ENCODE data around the gene CD300LF. TPM values are rescaled to one million over a fixed set of nuclear protein-coding genes. Genes with fewer than 3 reads are reported as not detected.
A peak's percentile ranks its signal among the peaks of the same experiment; 100 is the strongest.

CD300LF gene
- total and polyA plus RNA-seq, 9 of the 15 experiments (the other 6 are each of a cell fraction or from before 2014, with no cell fraction given): not detected

DNA sequence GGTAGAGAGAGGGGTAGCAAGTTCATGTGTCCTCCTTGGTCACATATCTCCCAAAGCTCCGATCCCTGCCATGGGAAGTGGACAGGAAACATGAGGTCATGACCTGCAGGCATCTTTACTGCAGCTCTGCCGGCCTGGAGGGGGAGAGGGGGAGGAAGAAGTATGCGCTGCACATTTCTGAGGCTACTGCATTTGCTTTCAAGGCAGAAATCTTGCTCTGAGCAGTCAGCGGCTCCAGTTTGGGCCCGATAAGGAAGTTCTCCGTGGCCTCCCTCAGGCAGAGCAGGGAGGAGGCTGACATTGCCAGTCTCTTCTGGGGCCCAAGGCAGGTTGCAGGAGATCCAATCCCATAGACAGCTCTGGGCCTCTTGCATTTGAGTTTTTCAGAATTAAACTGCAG, 34.2 kb upstream of the CD300LF start (continued):
- TF ChIP-seq, protein P1, sequence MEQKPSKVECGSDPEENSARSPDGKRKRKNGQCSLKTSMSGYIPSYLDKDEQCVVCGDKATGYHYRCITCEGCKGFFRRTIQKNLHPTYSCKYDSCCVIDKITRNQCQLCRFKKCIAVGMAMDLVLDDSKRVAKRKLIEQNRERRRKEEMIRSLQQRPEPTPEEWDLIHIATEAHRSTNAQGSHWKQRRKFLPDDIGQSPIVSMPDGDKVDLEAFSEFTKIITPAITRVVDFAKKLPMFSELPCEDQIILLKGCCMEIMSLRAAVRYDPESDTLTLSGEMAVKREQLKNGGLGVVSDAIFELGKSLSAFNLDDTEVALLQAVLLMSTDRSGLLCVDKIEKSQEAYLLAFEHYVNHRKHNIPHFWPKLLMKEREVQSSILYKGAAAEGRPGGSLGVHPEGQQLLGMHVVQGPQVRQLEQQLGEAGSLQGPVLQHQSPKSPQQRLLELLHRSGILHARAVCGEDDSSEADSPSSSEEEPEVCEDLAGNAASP (IDR thresholded peaks at IDR 0.05): no peak
- TF ChIP-seq, protein P2, sequence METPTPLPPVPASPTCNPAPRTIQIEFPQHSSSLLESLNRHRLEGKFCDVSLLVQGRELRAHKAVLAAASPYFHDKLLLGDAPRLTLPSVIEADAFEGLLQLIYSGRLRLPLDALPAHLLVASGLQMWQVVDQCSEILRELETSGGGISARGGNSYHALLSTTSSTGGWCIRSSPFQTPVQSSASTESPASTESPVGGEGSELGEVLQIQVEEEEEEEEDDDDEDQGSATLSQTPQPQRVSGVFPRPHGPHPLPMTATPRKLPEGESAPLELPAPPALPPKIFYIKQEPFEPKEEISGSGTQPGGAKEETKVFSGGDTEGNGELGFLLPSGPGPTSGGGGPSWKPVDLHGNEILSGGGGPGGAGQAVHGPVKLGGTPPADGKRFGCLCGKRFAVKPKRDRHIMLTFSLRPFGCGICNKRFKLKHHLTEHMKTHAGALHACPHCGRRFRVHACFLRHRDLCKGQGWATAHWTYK (CRISPR knock-in tag; IDR thresholded peaks at IDR 0.05): peak; percentile 77; the same call in 1 of the 2 replicates
- TF ChIP-seq PHF21A (IDR thresholded peaks at IDR 0.05; ENCODE audit: borderline replicate concordance, low read depth) (peak; percentile 11; the same call in 1 of the 2 replicates), TCF3 (CRISPR knock-in tag; IDR thresholded peaks at IDR 0.05) (peak; percentile 43), ZBTB2 (IDR thresholded peaks at IDR 0.05) (peak; percentile 70; the same call in 1 of the 2 replicates), SRF (CRISPR knock-in tag; IDR thresholded peaks at IDR 0.05) (peak in 1 of 2 experiments; percentile 75; a peak in 1 of 4 replicates), HNRNPLL (IDR thresholded peaks at IDR 0.05; ENCODE audit: low read depth, low read length, poor library complexity, severe bottlenecking) (peak; percentile 32), TFAP4 (CRISPR knock-in tag; IDR thresholded peaks at IDR 0.05; ENCODE audit: borderline replicate concordance) (peak; percentile 14; the same call in 1 of the 2 replicates), ZNF263 (CRISPR knock-in tag; IDR thresholded peaks at IDR 0.05; ENCODE audit: borderline replicate concordance) (peak; percentile 55; the same call in 1 of the 2 replicates), U2AF2 (optimal IDR thresholded peaks at IDR 0.05; ENCODE audit: low read depth, low read length) (no peak), CBFA2T3 (IDR thresholded peaks at IDR 0.05) (peak; percentile 71), NCOA4 (IDR thresholded peaks at IDR 0.05; ENCODE audit: partially characterized antibody) (no peak), ZNF766 (CRISPR knock-in tag; conservative IDR thresholded peaks at IDR 0.05) (0 out of 2 replicates have a peak, but pooled peaks have one; percentile 41), FOXJ3 (CRISPR knock-in tag; IDR thresholded peaks at IDR 0.05) (no peak), SOX6 (IDR thresholded peaks at IDR 0.05) (peak; percentile 44; the same call in 1 of the 2 replicates)
- TF ChIP-seq, protein P3, sequence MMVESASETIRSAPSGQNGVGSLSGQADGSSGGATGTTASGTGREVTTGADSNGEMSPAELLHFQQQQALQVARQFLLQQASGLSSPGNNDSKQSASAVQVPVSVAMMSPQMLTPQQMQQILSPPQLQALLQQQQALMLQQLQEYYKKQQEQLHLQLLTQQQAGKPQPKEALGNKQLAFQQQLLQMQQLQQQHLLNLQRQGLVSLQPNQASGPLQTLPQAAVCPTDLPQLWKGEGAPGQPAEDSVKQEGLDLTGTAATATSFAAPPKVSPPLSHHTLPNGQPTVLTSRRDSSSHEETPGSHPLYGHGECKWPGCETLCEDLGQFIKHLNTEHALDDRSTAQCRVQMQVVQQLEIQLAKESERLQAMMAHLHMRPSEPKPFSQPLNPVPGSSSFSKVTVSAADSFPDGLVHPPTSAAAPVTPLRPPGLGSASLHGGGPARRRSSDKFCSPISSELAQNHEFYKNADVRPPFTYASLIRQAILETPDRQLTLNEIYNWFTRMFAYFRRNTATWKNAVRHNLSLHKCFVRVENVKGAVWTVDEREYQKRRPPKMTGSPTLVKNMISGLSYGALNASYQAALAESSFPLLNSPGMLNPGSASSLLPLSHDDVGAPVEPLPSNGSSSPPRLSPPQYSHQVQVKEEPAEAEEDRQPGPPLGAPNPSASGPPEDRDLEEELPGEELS (CRISPR knock-in tag; IDR thresholded peaks at IDR 0.05; ENCODE audit: borderline replicate concordance): no peak

All from K562 (cell line).